Parietal lobe (tissue), 2 donors: ENCODE measurements around the gene GRB2. TPM values are rescaled to one million over a fixed set of nuclear protein-coding genes. Genes with fewer than 3 reads are reported as not detected.

ENCODE experiments used
- small RNA-seq: library from RNA; depleted of rRNA; stranded (forward); fragments of <200 nt; gene quantifications from one replicate; pipeline ENCODE3, GENCODE V24; 2014; ENCODE audit warnings: low replicate concordance
- total RNA-seq: library from RNA; depleted of rRNA; stranded (reverse); fragments of >200 nt; gene quantifications from one replicate; pipeline ENCODE4 v1.2.3, GENCODE V29; 2014

The GRB2 gene
- total RNA-seq, result 141 TPM

DNA sequence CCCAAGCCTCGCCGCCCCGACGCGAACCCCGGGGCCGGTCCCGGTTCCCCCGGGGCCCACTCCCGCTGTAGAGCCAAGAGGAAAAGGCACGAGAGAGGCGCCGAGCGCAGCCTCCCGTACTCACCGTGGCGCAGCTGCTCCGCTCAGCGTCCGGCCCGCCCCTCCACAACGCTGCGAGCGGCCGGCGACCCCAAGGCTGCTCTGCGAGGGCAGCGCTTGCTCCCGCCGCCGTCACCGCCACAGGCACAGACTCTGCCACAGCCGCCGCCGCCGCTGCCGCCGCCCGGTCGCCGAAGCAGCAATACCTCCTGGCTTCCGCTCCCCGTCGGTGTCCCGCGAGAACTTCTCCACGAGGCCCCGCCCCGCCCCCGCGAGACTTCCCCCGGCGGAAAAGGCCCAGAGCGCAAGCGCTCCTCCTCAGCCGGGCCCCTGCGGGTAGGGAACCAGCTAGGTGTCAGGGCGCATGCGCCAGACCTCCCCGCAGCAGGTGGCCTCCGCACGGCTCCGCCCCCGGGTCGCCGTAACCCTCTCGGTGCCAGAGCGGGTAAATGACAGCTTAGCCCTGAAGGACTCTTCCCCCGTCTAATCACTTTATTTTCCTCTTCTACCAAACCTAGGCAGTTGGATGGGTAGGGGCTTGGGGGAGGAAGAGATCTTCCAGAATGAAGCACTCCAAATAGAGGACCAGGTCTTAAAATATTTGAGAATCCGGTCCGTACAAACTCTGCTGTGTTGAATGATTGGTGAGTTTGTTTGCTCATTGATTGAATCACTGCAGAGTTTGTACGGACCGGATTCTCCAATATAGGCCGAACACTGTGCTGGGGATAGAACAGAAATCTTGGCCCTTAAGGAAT is at the start of gene GRB2:
GRB2 (minus strand) TSS at position 314 of the 857 bp plus-strand sequence. CDS start 12,050 bp downstream, outside the sequence.

DNA sequence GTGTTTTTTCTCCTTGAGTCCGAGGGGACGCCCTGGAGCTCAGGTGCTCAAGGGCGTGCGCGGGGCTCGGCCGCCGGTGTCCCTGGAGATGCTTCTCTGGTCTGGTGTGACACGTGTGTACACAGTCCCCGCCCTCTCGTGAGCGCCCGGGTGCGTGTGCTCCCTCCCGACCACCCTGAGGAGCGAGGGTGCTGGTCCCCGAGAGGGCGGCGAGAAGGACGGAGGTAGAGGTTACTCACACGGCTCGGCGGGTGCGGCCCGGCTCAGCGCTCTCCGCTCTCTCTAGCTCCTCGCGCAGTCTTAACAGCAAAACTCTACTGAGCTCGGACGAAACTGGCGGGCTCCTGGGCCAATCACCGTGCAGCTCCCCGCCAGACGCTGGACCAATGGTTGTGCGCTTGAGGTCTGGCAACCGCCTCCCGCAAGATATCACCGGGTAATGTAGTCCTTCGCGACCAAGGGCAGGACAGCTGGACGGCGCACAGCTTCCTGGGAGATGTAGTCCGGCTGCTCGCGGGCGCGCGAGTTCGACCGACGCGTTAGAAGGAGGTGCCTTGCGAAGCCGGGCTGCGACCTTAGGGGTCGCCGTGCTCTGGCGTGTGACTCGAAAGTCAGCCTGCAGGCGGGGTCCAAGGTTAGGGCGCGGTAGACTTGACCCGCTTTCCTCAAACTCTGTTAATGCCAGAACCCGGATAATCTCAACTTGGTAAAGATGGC is 116.2 kb downstream of the GRB2 start, which contains the start of gene SLC25A19:
SLC25A19 (minus strand) TSS at position 319 of the 717 bp plus-strand sequence. CDS start 2,669 bp downstream, outside the sequence.

DNA sequence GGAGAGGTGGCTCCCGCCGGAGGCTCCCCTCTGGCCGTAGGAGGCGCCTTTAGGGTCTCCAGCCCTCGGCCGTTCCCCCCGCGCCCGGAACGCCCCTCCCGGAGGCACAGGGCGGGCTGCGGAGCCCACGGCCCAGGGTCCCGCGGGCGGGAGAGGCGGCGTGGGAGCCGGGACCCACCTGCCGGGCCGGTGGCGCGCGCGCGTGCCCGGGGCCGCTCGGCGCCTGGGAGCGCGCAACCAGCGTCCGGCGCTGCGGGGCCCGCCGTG is 134.6 kb downstream of the GRB2 start, which contains the start of gene MIF4GD:
MIF4GD (minus strand) TSS at position 266 of the 267 bp plus-strand sequence. CDS start 1,036 bp downstream, outside the sequence.

Small RNA genes within 50 kb of the gene (small RNA-seq; reads per million reads assigned to genes)
- gene MIR3678 (not detected), gene RF00019 (not detected), gene RNU6-938P (not detected)

Other genes with a start within 250 kb of the GRB2 start
- 135 TPM for gene SUMO2, start 222.7 kb downstream of the GRB2 start, total RNA-seq
- 38.8 TPM for gene NUP85, start 200.0 kb downstream of the GRB2 start, total RNA-seq
- 16.3 TPM for gene GGA3, start 144.1 kb downstream of the GRB2 start, total RNA-seq
- gene MRPS7, start 143.8 kb downstream of the GRB2 start, total RNA-seq, result 29.4 TPM
- gene MIF4GD, start 134.4 kb downstream of the GRB2 start, total RNA-seq, result 6.9 TPM
- 11.9 TPM for gene SLC25A19, start 116.2 kb downstream of the GRB2 start, total RNA-seq
- 62.6 TPM for gene TMEM94, start 51.0 kb upstream of the GRB2 start, total RNA-seq
- 5.9 TPM for gene CASKIN2, start 109.9 kb upstream of the GRB2 start, total RNA-seq
- 18.2 TPM for gene TSEN54, start 110.8 kb upstream of the GRB2 start, total RNA-seq
- 1.6 TPM for gene LLGL2, start 120.0 kb upstream of the GRB2 start, total RNA-seq
- gene MYO15B, start 182.1 kb upstream of the GRB2 start, total RNA-seq, result 59.5 TPM
- 0.31 TPM for gene SMIM5, start 227.8 kb upstream of the GRB2 start, total RNA-seq